ENCODE data around the gene TARBP1.
A peak's percentile ranks its signal among the peaks of the same experiment; 100 is the strongest.

Gene TARBP1

GRCh38 chr1:234479866-234480265 is 887 bp upstream of the TARBP1 start:
- DNase-seq = no peak

GRCh38 chr1:234479310-234479559 is 256 bp upstream of the TARBP1 start:
- no peak for DNase-seq

DNA sequence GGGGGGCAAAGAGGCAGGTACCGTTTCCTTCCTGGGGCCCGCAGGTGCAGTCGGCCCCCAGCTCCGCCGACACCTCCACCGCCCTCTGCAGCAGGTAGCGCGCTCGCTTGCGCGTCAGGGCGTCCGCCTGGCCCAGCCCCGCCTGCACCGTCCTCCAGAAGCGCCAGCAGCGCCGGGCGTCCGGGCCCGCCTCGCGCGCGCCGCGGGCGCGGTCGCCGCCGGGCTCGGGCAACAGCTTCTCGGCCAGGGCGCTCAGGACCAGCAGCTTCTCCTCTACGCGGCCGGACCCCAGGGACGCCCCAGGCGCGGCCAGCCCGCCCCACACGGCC is 863 bp downstream of the TARBP1 start:
- DNase-seq = peak; percentile 29

GRCh38 chr1:234477386-234478151 is 1.4 kb downstream of the TARBP1 start:
- no peak for DNase-seq

DNA sequence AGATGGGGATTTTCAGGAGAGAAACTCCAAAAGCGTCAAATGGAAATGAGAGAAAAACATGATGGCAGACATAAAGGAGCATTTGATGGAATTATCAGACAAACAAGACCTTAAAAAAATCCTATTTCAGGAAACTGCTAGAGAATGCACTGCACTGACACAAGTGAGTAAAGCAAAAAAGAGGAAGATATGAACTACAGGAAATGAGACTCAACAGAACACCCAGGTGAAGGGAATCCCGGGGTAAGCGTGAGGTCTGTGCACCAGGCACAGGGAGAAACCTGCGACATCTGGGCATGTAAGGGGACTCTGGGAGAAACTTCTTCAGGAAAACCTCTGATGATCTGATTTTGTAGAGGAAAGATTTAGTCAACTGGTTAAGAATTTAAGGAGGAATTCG is 2.8 kb downstream of the TARBP1 start:
- DNase-seq = no peak

GRCh38 chr1:234475167-234475793 is 3.7 kb downstream of the TARBP1 start:
- no peak for DNase-seq

GRCh38 chr1:234474375-234474774 is 4.6 kb downstream of the TARBP1 start:
- DNase-seq = no peak

DNA sequence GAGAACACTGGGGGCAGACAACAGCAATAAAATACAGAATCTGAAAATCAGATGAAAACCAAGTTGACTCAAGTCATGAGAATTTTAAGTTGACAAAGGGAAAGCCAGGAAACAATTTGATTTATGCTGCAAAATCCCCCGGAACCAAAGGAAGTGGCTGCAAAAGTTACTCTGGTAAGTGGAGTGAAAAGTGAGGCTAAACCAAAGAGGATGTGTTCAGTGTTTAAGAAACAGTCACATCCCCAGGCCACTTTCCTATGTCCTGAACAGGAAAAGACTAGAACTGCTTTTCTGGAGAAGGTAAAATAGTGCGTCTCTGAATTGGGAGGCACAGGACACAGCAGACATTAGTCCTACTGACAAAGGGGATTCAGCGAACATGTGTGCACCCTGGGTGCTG is 5.9 kb downstream of the TARBP1 start:
- DNase-seq = peak; percentile 60

DNA sequence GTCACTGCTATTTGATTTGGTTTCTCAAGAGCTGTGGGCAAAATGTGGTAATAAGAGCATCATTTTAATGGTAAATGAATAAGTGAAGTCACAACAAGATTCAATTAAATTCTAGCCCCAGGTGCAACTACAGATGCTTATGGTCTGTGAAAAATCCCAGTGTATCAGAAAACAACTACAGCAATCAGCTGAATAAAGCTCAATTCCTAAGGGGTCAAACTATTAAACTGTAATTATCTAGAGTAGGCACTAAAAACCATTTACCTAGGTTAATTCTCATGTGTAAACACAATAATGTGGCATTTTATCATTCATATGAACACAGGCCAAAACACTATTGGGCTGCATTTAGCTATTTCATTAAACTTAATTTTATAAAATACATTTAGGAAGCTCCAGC is 9.6 kb downstream of the TARBP1 start:
- no peak for DNase-seq

DNA sequence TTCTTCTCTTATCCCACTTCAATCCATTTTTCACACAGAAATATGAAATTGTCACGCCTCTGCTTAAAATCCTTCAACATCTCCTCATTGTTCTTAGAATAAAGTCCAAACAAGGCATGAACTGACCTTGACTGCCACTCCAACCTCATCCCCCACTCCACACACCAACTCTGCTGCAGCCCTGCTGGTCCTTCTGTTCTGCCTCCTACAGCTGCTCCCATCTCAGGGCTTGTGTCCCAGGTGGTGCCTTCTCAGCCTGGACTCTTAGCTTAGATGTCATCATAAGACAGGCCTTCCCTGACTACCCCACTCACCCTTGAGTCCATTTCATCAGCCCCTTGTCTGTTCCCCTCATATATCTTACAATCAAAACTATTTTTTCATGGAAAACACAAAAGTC is 10.4 kb downstream of the TARBP1 start:
- DNase-seq = no peak

DNA sequence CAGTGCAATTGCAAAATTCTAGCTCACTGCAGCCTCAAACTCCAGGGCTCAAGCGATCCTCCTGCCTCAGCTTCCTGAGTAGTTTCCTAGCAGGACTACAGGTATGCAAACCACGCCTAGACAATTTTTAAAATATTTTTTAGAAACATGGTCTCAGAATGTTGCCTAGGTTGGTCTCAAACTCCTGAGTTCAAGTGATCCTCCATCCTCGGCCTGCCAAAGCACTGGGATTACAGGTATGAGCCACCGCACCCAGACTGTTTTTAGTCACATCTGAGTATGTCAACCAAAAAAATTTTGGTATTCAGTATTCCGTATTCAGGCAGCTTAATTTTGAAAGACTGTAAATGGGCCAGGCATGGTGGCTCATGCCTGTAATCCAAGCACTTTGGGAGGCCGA is 11.2 kb downstream of the TARBP1 start:
- DNase-seq = no peak

DNA sequence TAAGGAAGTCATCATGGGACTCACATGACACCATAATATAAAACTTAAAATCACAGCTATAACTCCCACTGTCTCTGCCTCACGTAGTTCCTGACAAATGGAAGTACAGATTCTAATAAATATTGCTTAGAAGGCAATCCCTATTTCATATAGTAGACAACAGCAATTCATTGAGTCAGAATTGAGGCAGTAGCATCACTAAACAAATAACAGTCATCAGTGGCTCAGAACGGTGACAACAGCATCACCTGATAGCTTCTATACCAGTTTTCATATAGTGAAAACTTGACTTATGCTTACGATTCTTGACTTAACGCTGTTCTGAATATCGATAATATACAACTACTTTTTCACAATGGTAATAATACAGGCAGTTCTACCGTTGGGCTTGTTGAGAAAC is 12.0 kb downstream of the TARBP1 start:
- DNase-seq = no peak

DNA sequence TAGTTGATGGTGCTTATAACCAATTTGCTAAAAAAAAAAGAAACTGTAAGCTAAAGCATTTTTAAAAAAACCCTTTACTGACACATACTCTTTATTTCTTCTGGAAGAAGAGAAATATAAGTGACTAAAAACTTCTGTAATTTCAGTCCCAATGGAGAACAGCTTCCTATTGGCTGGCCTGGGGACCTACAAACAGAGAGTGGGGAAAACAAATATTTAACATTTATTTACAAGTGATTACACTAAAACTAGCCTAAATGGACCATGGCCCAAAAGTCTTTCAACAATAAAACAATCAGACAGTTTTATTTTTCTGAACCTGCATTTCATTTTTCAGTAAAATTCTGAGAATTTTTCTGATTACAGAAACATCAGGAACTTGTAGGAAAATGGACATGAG is 15.2 kb downstream of the TARBP1 start:
- DNase-seq = no peak

DNA sequence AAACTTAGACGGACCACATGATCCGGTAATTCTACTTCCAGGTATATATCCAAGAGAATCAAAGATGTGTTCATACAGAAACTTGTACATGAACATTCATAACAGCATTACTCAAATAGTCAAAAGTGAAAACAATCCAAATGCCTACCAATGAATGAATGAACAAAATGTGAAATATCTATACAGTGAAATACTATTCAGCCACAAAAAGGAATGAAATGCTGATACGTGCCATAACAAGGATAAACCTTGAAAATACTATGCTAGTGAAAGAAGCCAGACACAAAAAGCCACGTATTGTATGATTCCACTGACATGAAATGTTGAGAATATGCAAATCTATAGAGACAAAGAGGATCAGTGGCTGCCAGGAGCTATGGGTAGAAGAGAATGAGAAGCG is 18.3 kb downstream of the TARBP1 start:
- no peak for DNase-seq

DNA sequence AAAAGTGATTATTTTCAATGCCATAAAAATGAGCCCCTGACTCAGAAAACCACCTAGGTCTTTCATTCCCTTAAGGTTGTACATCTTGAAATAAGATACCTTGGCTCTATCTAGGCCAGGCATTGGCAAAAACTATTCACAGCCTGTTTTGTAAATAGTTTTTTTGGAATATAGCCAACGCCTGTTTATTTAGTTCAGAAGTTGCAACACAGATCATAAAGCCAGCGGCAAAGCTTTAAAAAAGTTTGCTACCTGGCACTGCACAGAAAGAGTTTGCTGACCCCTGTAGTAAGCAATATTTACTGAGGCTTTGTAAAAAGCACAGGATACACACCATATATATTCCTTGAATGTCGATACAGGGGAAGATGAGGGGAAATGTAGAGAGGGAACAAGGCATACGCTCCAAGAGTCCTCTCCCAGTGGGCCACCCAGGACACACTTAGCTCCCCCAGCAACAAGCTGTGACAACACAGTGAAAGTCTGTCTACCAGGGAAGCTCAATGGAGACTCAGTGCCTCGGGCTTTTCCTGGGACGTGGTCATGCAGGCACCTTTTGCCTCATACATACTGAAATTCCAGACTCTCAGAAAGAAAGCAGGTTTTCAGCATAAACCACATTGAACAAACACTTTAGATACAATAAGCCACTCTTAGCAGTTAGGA is 20.5 kb downstream of the TARBP1 start:
- no peak for DNase-seq

DNA sequence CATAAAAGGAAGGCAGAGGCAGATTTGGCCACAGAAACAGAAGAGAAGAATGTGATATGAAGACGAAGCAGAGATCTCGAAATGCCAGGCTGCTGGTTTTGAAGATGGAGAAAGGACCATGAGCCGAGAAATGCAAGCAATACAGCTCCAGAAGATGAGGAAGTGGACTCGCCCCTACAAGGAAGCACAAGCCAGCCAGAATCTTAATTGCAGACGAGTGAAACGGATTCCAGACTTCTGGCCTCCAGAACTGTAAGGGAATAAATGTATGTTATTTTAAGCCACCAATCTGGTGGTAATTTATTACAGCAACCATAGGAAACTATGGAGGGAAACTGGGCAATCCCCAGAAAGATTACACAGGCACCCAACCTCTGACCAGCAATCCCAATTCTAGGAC is 24.1 kb downstream of the TARBP1 start:
- no peak for DNase-seq

DNA sequence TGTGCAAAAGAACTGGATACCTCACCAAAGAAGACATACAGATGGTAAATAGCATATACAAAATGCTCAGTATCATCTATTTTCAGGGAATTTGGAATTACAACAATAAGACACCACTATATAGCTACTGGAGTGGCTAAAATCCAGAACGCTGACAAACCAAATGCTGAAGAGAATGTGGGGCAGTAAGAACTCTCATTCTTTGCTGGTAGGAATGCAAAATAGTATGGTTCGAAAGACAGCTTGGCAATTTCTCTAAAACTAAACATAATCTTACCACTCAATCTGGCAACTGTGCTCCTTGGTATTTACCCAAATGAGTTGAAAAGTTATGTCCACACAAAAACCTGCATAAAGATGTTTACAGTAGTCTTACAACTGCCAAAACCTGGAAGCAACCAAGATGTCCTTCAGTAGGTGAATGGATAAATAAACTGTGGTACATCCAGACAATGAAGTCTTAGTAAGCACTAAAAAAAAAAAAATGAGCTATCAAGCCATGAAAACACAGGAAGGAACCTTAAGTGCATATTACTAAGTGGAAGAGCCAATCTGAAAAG is 26.5 kb downstream of the TARBP1 start:
- DNase-seq = no peak

DNA sequence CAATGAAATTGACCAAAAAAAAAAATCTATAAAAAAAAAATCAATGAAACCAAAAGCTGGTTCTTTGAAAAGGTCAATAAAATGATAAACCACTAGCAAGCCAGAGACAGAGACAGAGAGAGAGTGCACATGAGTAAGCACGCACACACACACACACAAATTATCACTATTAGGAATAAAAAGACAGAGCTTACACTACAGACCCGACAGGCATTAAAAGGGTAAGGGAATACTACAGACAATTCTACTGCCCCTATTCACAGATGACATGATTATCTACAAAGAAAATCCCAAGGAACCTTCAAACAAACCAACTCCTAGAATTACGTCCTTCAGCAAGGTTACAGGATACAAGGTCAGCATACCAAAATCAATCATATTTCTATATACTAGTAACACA is 38.6 kb downstream of the TARBP1 start:
- no peak for DNase-seq

GRCh38 chr1:234438579-234438978 is 40.4 kb downstream of the TARBP1 start:
- no peak for DNase-seq

DNA sequence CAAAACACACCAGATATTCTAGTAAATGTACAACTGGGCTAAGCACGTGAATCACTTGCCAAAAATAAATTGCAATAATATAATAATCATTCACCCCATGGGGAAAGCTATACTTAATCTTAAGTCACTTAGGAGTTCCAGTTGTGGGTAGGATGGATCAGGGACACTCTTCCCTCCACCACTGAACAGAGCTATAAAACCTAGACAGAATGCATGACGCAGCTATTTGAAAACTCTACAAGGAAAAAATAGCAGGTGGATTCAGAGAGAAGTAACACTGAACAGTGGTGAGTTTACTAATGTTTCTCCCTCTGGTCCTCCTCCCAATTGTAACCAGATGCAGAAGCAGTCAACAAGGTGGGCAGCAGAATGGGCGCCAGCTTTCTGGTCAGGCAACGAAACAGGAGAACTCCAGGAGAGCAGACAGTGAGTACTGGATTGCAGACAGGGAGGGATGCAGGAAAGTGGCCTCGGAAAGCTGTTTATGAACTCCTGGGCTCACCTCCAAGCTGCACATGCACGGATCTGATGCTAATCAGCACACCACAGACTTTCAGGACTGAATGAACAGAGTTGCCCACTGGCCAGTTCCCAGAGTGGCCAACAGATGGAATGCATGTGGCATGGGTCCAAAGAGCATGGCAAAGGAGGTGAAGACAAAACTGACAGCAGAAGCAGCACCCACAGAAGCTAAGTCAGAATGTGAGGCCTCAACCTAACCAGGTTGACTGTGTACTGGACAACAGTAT is 41.4 kb downstream of the TARBP1 start:
- peak; percentile 1 for DNase-seq

DNA sequence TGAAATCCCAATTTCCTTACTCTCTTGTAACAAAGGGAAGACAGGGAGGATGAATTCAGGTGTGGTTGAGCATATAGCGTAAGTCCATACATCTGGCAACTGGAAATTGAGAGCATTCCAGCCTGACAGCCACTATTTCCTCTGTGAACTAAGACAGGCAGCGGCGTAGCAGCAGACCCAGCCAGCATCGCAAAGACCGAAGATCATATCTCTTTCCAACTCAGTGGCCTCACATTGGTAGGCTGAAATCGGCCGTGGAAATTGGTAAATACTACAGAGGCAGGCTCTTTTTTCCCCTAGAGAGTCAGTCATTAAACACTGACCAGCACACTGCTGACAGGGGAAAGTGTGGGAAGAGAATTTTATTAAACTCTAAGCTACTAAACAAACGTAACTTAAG is 43.4 kb downstream of the TARBP1 start:
- peak; percentile 3 for DNase-seq

- no peak for DNase-seq
These were observed 44.3 kb downstream of the TARBP1 start for GRCh38 chr1:234434706-234435105.

GRCh38 chr1:234433563-234434285 is 45.3 kb downstream of the TARBP1 start:
- peak; percentile 32 for DNase-seq

Data from fibroblast of skin of abdomen (primary cell).